HCT116 (cell line): ENCODE results near the gene CORO2A. TPM values are rescaled to one million over a fixed set of nuclear protein-coding genes. Genes with fewer than 3 reads are reported as not detected.
A peak's percentile ranks its signal among the peaks of the same experiment; 100 is the strongest.

ENCODE experiments used
- ATAC-seq: fragments of 200-7000 bp; cut with Tn5 transposase; 2 replicates; pipeline ENCODE4 v1.9.1; 2020; ENCODE audit warnings: mild to moderate bottlenecking, moderate library complexity
- BruUV-seq: library from RNA; stranded (reverse); fragments of 400-500 nt; replicated peaks from 2 replicates; lab custom pipeline; 2021; lab: Mats Ljungman, UMichigan
- CTCF ChIA-PET: fragments of 300-600 bp; sonication (Branson Sonifier 250); formaldehyde crosslinking; loops from one replicate; lab custom pipeline; 2021; ENCODE audit warnings: antibody characterized with exemption; lab: Charles Lee
- POLR2A ChIA-PET: fragments of 300-600, 350-600 bp; sonication (Branson Sonifier 250); formaldehyde crosslinking; loops from one replicate; lab custom pipeline; 2021; ENCODE audit warnings: antibody characterized with exemption; lab: Charles Lee
- RAD21 ChIA-PET, 2 experiments: fragments of 300-600 bp; sonication (Branson Sonifier 250); formaldehyde crosslinking; loops; one replicate each; lab custom pipeline; 2023; ENCODE audit warnings: low total read pairs in 2 of 2; ENCODE audit not compliant: uncharacterized antibody in 2 of 2, unreplicated experiment in 2 of 2, low non-redundant PET in 1 of 2; lab: Charles Lee
- DNase-seq: peaks from one replicate; pipeline ENCODE4 v3.0.0-alpha.2; 2010; ENCODE audit warnings: low read depth, low spot score
- H2AFZ ChIP-seq: fragments of 200-600 bp; shearing (Covaris generic), sonication (generic); 2 replicates; pipeline ENCODE4 v1.6.1; 2017; ENCODE audit warnings: low read depth, mixed run types, mixed read lengths, antibody characterized with exemption, low read length; ENCODE audit not compliant: poor library complexity, severe bottlenecking
- H3K27ac ChIP-seq: 2 replicates; pipeline ENCODE4 v1.5.1; 2012; ENCODE audit warnings: low read depth, low read length
- H3K27me3 ChIP-seq: fragments of 200-600 bp; sonication (generic); 2 replicates; pipeline ENCODE4 v1.6.1; 2016; ENCODE audit warnings: mixed run types, low read length, mixed read lengths; ENCODE audit not compliant: insufficient read depth
- H3K36me3 ChIP-seq, 2 experiments: fragments of 200-500 bp in 1 of 2; fragments of 200-600 bp in 1 of 2; sonication (Bioruptor generic) in 1 of 2; sonication (generic) in 1 of 2; 2 replicates each; pipeline versions ENCODE4 v1.5.1 to v1.6.1; 2014 to 2016; ENCODE audit warnings: low read length in 2 of 2, inconsistent platforms in 1 of 2, mixed read lengths in 1 of 2, mixed run types in 1 of 2; ENCODE audit not compliant: insufficient read depth in 2 of 2, control insufficient read depth in 1 of 2
- H3K4me1 ChIP-seq, 2 experiments: fragments of 200-600 bp in 1 of 2; sonication (generic) in 1 of 2; 2 replicates each; pipeline versions ENCODE4 v1.5.1 to v1.6.1; 2012 to 2017; ENCODE audit warnings: low read length in 2 of 2, inconsistent platforms in 1 of 2, mild to moderate bottlenecking in 1 of 2, mixed read lengths in 1 of 2, mixed run types in 1 of 2, moderate library complexity in 1 of 2; ENCODE audit not compliant: insufficient read depth in 2 of 2, control insufficient read depth in 1 of 2
- H3K4me2 ChIP-seq: fragments of 200-600 bp; sonication (generic); 2 replicates; pipeline ENCODE4 v1.6.1; 2017; ENCODE audit warnings: mixed run types, low read length, mixed read lengths
- H3K4me3 ChIP-seq, 2 experiments: fragments of 200-600 bp in 1 of 2; sonication (generic) in 1 of 2; replicated peaks in 1 of 2; 2 replicates each; pipeline ENCODE4 v1.5.1; 2011 to 2016; ENCODE audit warnings: low read length in 2 of 2, control low read depth in 1 of 2, low read depth in 1 of 2, mild to moderate bottlenecking in 1 of 2, mixed read lengths in 1 of 2, mixed run types in 1 of 2
- H3K79me2 ChIP-seq: fragments of 200-600 bp; sonication (generic); 2 replicates; pipeline ENCODE4 v1.6.1; 2017; ENCODE audit warnings: mild to moderate bottlenecking, mixed run types, low read length, moderate library complexity, mixed read lengths; ENCODE audit not compliant: insufficient read depth
- H3K9ac ChIP-seq: fragments of 200-600 bp; sonication (generic); 2 replicates; pipeline ENCODE4 v1.6.1; 2016; ENCODE audit warnings: low read length, mixed read lengths
- H3K9me2 ChIP-seq: fragments of 200-600 bp; sonication (generic), shearing (Covaris generic); 2 replicates; pipeline ENCODE4 v1.6.1; 2017; ENCODE audit warnings: mixed run types, mild to moderate bottlenecking, moderate library complexity; ENCODE audit not compliant: insufficient read depth
- H3K9me3 ChIP-seq, 2 experiments: fragments of 200-500 bp in 1 of 2; fragments of 200-600 bp in 1 of 2; sonication (Bioruptor generic) in 1 of 2; sonication (generic) in 1 of 2; 2 replicates each; pipeline ENCODE4 v1.6.1; 2014 to 2017; ENCODE audit warnings: low read length in 2 of 2, mixed read lengths in 2 of 2, inconsistent platforms in 1 of 2, low read depth in 1 of 2, mild to moderate bottlenecking in 1 of 2, mixed run types in 1 of 2, moderate library complexity in 1 of 2; ENCODE audit not compliant: control insufficient read depth in 1 of 2, insufficient read depth in 1 of 2
- H4K20me1 ChIP-seq: fragments of 200-600 bp; sonication (generic), shearing (Covaris generic); 2 replicates; pipeline ENCODE4 v1.6.1; 2017; ENCODE audit warnings: mixed run types, mild to moderate bottlenecking, moderate library complexity; ENCODE audit not compliant: insufficient read depth
- CBX3 ChIP-seq: IDR thresholded peaks from 2 replicates; pipeline ENCODE4 v1.6.1; 2012; ENCODE audit warnings: low read depth
- CEBPB ChIP-seq: IDR thresholded peaks from 2 replicates; pipeline ENCODE4 v1.6.1; 2012; ENCODE audit warnings: low read depth
- CTCF ChIP-seq, 3 experiments: fragments of 200-600 bp in 1 of 3; sonication (generic) in 1 of 3; IDR thresholded peaks in 2 of 3; conservative IDR thresholded peaks in 1 of 3; 2 replicates each; pipeline ENCODE4 v1.5.1; 2012 to 2017; ENCODE audit warnings: low read depth in 2 of 3, low read length in 2 of 3, antibody characterized with exemption in 1 of 3, borderline replicate concordance in 1 of 3, control low read depth in 1 of 3, mild to moderate bottlenecking in 1 of 3, mixed read lengths in 1 of 3, mixed run types in 1 of 3, moderate library complexity in 1 of 3; ENCODE audit not compliant: insufficient read depth in 1 of 3
- EGR1 ChIP-seq: IDR thresholded peaks from 2 replicates; pipeline ENCODE4 v1.6.1; 2012; ENCODE audit warnings: low read depth
- ELF1 ChIP-seq: IDR thresholded peaks from 2 replicates; pipeline ENCODE4 v1.6.1; 2012; ENCODE audit warnings: low read depth, borderline replicate concordance
- EZH2 ChIP-seq: fragments of 200-600 bp; sonication (generic); IDR thresholded peaks from 2 replicates; pipeline ENCODE4 v1.6.1; 2017; ENCODE audit warnings: antibody characterized with exemption, mixed run types
- EZH2phosphoT487 ChIP-seq: fragments of 200-600 bp; IDR thresholded peaks from 2 replicates; pipeline ENCODE4 v1.6.1; 2018; ENCODE audit warnings: antibody characterized with exemption, borderline replicate concordance
- FOSL1 ChIP-seq: IDR thresholded peaks from 2 replicates; pipeline ENCODE4 v1.6.1; 2012; ENCODE audit warnings: low read depth
- JUND ChIP-seq: IDR thresholded peaks from 2 replicates; pipeline ENCODE4 v1.6.1; 2012
- MAX ChIP-seq: IDR thresholded peaks from 2 replicates; pipeline ENCODE4 v1.6.1; 2012
- POLR2A ChIP-seq: IDR thresholded peaks from 2 replicates; pipeline ENCODE4 v1.7.0; 2011; ENCODE audit warnings: borderline replicate concordance; ENCODE audit not compliant: insufficient read depth, insufficient read length; ENCODE audit errors: extremely low read depth
- POLR2AphosphoS5 ChIP-seq: IDR thresholded peaks from 2 replicates; pipeline ENCODE4 v1.6.1; 2011; ENCODE audit warnings: mild to moderate bottlenecking, low read depth, low read length, moderate library complexity
- RAD21 ChIP-seq: IDR thresholded peaks from 2 replicates; pipeline ENCODE4 v1.6.1; 2012; ENCODE audit warnings: low read depth, mild to moderate bottlenecking
- SP1 ChIP-seq: IDR thresholded peaks from 2 replicates; pipeline ENCODE4 v1.6.1; 2012; ENCODE audit warnings: low read depth
- SRF ChIP-seq: IDR thresholded peaks from 2 replicates; pipeline ENCODE4 v1.6.1; 2012; ENCODE audit warnings: low read depth
- ZFX ChIP-seq: fragments of 450-650 bp; IDR thresholded peaks from 2 replicates; pipeline ENCODE4 v1.6.1; 2017
- ZNF274 ChIP-seq: fragments of 200-500 bp; sonication (Bioruptor generic); IDR thresholded peaks from 2 replicates; pipeline ENCODE4 v1.6.1; 2014; ENCODE audit warnings: mild to moderate bottlenecking, low read depth, low read length, inconsistent platforms
- intact Hi-C: fragments of 100-400 bp; cut with micrococcal nuclease; formaldehyde crosslinking; loops from 2 replicates; pipeline ENCODE4 v1.10.0; 2022
- total RNA-seq: library from RNA; stranded (reverse); gene quantifications from one replicate; pipeline ENCODE4 v1.2.1, GENCODE V29; 2021; ENCODE audit not compliant: unreplicated experiment
- TF ChIP-seq, protein P1 (sequence below): IDR thresholded peaks from 2 replicates; pipeline ENCODE4 v1.6.1; 2011; ENCODE audit warnings: mild to moderate bottlenecking, low read length, moderate library complexity; ENCODE audit not compliant: insufficient replicate concordance; ENCODE audit errors: extremely low read depth
- TF ChIP-seq, protein P2 (sequence below): IDR thresholded peaks from 2 replicates; pipeline ENCODE4 v1.6.1; 2012
- TF ChIP-seq, protein P3 (sequence below): IDR thresholded peaks from 2 replicates; pipeline ENCODE4 v1.6.1; 2012; ENCODE audit warnings: low read depth

CORO2A gene
- total RNA-seq, 1 experiment from 2014 or later, result 5.7 TPM

- H3K27me3 ChIP-seq, result no peaks in the 10 kb centered on the region
- BruUV-seq, result no TSS peak
- POLR2A ChIA-PET, result no interaction called here
- H3K27ac ChIP-seq, result peak overlapping the region; percentile 83
- RAD21 ChIA-PET, result no interaction called here
- no peaks in the 10 kb centered on the region for H4K20me1 ChIP-seq
- no peaks in the 10 kb centered on the region for H3K79me2 ChIP-seq
- peak overlapping the region; percentile 2 to 31; a peak in 2 of 4 replicates for H3K4me3 ChIP-seq
- CTCF ChIA-PET, result no interaction called here
- H3K4me2 ChIP-seq, result peak overlapping the region; percentile 74
- H3K9ac ChIP-seq, result peak overlapping the region; percentile 56
- no peaks in the 10 kb centered on the region for H3K9me3 ChIP-seq
- DNase-seq, result peak; percentile 54
- intact Hi-C loops, result no loop called here
- peak; percentile 91 for ATAC-seq
- no peak overlapping the region for H2AFZ ChIP-seq
- no peaks in the 10 kb centered on the region for H3K9me2 ChIP-seq
- peaks cover 0 to 10% of the 10 kb centered on the region in 2 experiments; a peak in 1 of 4 replicates for H3K36me3 ChIP-seq
- peaks cover 31 to 52% of the 10 kb centered on the region in 2 experiments for H3K4me1 ChIP-seq
- TF ChIP-seq EZH2phosphoT487, result no peak
- peak; percentile 57; the same call in 1 of the 2 replicates for TF ChIP-seq POLR2AphosphoS5
- TF ChIP-seq ZNF274, result no peak
- peak; percentile 78 for TF ChIP-seq SP1
- TF ChIP-seq CTCF (IDR thresholded peaks at IDR 0.05 in 2 of 3, conservative IDR thresholded peaks at IDR 0.05 in 1 of 3; ENCODE audit: borderline replicate concordance in 1 of 3, insufficient read depth in 1 of 3, low read depth in 2 of 3, low read length in 2 of 3), result no peak
- TF ChIP-seq FOSL1, result peak; percentile 39; the same call in 1 of the 2 replicates
- TF ChIP-seq, protein P1, sequence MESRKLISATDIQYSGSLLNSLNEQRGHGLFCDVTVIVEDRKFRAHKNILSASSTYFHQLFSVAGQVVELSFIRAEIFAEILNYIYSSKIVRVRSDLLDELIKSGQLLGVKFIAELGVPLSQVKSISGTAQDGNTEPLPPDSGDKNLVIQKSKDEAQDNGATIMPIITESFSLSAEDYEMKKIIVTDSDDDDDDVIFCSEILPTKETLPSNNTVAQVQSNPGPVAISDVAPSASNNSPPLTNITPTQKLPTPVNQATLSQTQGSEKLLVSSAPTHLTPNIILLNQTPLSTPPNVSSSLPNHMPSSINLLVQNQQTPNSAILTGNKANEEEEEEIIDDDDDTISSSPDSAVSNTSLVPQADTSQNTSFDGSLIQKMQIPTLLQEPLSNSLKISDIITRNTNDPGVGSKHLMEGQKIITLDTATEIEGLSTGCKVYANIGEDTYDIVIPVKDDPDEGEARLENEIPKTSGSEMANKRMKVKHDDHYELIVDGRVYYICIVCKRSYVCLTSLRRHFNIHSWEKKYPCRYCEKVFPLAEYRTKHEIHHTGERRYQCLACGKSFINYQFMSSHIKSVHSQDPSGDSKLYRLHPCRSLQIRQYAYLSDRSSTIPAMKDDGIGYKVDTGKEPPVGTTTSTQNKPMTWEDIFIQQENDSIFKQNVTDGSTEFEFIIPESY, result no peak
- TF ChIP-seq MAX, result peak; percentile 25; the same call in 1 of the 2 replicates
- TF ChIP-seq EGR1, result no peak
- TF ChIP-seq JUND, result peak; percentile 65
- no peak for TF ChIP-seq RAD21
- TF ChIP-seq ELF1, result no peak
- peak; percentile 73 for TF ChIP-seq CEBPB
- peak; percentile 50; the same call in 1 of the 2 replicates for TF ChIP-seq CBX3
- no peak for TF ChIP-seq EZH2
- TF ChIP-seq POLR2A, result no peak
- no peak for TF ChIP-seq SRF
- TF ChIP-seq ZFX, result no peak
- TF ChIP-seq, protein P2, sequence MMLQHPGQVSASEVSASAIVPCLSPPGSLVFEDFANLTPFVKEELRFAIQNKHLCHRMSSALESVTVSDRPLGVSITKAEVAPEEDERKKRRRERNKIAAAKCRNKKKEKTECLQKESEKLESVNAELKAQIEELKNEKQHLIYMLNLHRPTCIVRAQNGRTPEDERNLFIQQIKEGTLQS, result no peak
- TF ChIP-seq, protein P3, sequence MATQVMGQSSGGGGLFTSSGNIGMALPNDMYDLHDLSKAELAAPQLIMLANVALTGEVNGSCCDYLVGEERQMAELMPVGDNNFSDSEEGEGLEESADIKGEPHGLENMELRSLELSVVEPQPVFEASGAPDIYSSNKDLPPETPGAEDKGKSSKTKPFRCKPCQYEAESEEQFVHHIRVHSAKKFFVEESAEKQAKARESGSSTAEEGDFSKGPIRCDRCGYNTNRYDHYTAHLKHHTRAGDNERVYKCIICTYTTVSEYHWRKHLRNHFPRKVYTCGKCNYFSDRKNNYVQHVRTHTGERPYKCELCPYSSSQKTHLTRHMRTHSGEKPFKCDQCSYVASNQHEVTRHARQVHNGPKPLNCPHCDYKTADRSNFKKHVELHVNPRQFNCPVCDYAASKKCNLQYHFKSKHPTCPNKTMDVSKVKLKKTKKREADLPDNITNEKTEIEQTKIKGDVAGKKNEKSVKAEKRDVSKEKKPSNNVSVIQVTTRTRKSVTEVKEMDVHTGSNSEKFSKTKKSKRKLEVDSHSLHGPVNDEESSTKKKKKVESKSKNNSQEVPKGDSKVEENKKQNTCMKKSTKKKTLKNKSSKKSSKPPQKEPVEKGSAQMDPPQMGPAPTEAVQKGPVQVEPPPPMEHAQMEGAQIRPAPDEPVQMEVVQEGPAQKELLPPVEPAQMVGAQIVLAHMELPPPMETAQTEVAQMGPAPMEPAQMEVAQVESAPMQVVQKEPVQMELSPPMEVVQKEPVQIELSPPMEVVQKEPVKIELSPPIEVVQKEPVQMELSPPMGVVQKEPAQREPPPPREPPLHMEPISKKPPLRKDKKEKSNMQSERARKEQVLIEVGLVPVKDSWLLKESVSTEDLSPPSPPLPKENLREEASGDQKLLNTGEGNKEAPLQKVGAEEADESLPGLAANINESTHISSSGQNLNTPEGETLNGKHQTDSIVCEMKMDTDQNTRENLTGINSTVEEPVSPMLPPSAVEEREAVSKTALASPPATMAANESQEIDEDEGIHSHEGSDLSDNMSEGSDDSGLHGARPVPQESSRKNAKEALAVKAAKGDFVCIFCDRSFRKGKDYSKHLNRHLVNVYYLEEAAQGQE, result no peak
Measured at GRCh38 chr9:98222885-98223691, 30.7 kb upstream of the CORO2A start.
